ENCODE results near the gene ROCK1. TPM values are rescaled to one million over a fixed set of nuclear protein-coding genes. Genes with fewer than 3 reads are reported as not detected.

The ROCK1 gene
- total RNA-seq, 1 experiment from 2014 or later: 50.3 TPM

Other genes starting within 250 kb of the ROCK1 start
- gene GREB1L, start 130.4 kb upstream of the ROCK1 start, total RNA-seq (2022): 71.1 and 75.4 TPM in 2 replicates